ENCODE measurements around the gene CTU2.

CTU2 gene

GRCh38 chr16:88730632-88731607 is 24.6 kb downstream of the CTU2 start:
- no peak for DNase-seq (ENCODE audit: low spot score)

GRCh38 chr16:88731699-88732098 is 25.4 kb downstream of the CTU2 start:
- no peak for DNase-seq (ENCODE audit: low spot score)

- no peak for DNase-seq (ENCODE audit: low spot score)
These were observed 26.1 kb downstream of the CTU2 start for GRCh38 chr16:88732172-88732960.

GRCh38 chr16:88732961-88733294 is 26.6 kb downstream of the CTU2 start:
- no peak for DNase-seq (ENCODE audit: low spot score)

GRCh38 chr16:88733630-88734360 is 27.5 kb downstream of the CTU2 start:
- DNase-seq (ENCODE audit: low spot score), result no peak

- DNase-seq (ENCODE audit: low spot score), result no peak
These were observed 28.0 kb downstream of the CTU2 start for GRCh38 chr16:88734361-88734728.

- DNase-seq (ENCODE audit: low spot score), result no peak
These were observed 28.8 kb downstream of the CTU2 start for GRCh38 chr16:88735121-88735520.

GRCh38 chr16:88735616-88736015 is 29.3 kb downstream of the CTU2 start:
- no peak for DNase-seq (ENCODE audit: low spot score)

- DNase-seq (ENCODE audit: low spot score), result no peak
These were observed 29.8 kb downstream of the CTU2 start for GRCh38 chr16:88736088-88736487.

GRCh38 chr16:88736496-88736895 is 30.2 kb downstream of the CTU2 start:
- no peak for DNase-seq (ENCODE audit: low spot score)

- no peak for DNase-seq (ENCODE audit: low spot score)
These were observed 31.2 kb downstream of the CTU2 start for GRCh38 chr16:88737298-88738150.

- no peak for DNase-seq (ENCODE audit: low spot score)
These were observed 32.1 kb downstream of the CTU2 start for GRCh38 chr16:88738151-88739084.

GRCh38 chr16:88739139-88739976 is 33.1 kb downstream of the CTU2 start:
- DNase-seq (ENCODE audit: low spot score), result no peak

GRCh38 chr16:88739977-88740726 is 33.8 kb downstream of the CTU2 start:
- DNase-seq (ENCODE audit: low spot score), result no peak

GRCh38 chr16:88740727-88741055 is 34.4 kb downstream of the CTU2 start:
- DNase-seq (ENCODE audit: low spot score), result no peak

- no peak for DNase-seq (ENCODE audit: low spot score)
These were observed 35.1 kb downstream of the CTU2 start for GRCh38 chr16:88741368-88741767.

GRCh38 chr16:88742896-88743605 is 36.7 kb downstream of the CTU2 start:
- no peak for DNase-seq (ENCODE audit: low spot score)
